A673 (cell line): ENCODE results near the gene ZNF584.

Experiments
- EZH2 ChIP-seq: fragments of 200-600 bp; sonication (generic); IDR thresholded peaks from 2 replicates; pipeline ENCODE4 v1.6.1; 2017; ENCODE audit warnings: borderline replicate concordance, low read depth, mild to moderate bottlenecking, mixed read lengths, antibody characterized with exemption, low read length; ENCODE audit not compliant: poor library complexity, severe bottlenecking
- TF ChIP-seq, protein P1 (sequence below): fragments of 300-800, 200-600 bp; sonication (generic); conservative IDR thresholded peaks from 2 replicates; pipeline ENCODE4 v1.5.1; 2017; ENCODE audit warnings: low read depth, mild to moderate bottlenecking, antibody characterized with exemption, low read length, moderate library complexity, mixed read lengths

DNA sequence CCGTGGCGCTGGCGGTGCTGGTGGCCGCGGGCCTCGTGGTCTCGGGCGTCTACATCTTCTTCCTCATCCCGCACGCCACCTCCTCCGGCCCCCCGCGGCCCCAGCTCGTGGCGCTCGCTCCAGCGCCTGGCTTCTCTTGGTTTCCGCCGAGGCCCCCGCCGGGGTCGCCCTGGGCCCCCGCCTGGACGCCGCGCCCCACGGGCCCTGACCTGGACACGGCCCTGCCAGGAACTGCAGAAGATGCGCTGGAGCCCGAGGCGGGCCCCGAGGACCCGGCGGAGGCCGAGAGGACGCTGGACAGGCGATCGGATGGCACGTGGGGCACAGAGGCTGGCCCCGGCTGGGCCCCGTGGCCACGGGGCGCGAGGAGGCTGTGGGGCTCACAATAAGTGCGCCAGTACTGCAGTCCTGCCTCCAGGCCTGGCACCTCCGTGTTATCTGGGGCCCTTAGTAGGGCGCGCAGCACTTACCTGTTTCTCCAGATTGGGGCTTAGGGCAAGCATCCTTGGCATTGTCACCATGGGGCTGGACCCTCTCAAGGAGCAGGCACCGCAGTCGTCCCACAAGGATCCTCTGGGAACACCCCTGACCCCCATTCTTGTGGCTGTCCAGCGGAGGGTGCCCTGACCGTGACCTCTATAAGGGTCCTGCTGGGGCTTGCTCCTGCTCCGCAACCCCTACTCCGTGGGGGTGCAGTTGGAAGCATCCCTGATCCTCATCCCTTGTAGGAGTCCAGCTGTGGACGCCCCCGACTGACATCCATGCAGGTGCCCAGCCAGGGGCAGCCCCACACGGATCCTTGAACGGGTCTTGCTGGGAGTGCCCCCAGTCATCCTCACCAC is 11.5 kb upstream of the ZNF584 start:
- TF ChIP-seq, protein P1, sequence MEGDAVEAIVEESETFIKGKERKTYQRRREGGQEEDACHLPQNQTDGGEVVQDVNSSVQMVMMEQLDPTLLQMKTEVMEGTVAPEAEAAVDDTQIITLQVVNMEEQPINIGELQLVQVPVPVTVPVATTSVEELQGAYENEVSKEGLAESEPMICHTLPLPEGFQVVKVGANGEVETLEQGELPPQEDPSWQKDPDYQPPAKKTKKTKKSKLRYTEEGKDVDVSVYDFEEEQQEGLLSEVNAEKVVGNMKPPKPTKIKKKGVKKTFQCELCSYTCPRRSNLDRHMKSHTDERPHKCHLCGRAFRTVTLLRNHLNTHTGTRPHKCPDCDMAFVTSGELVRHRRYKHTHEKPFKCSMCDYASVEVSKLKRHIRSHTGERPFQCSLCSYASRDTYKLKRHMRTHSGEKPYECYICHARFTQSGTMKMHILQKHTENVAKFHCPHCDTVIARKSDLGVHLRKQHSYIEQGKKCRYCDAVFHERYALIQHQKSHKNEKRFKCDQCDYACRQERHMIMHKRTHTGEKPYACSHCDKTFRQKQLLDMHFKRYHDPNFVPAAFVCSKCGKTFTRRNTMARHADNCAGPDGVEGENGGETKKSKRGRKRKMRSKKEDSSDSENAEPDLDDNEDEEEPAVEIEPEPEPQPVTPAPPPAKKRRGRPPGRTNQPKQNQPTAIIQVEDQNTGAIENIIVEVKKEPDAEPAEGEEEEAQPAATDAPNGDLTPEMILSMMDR = no peak
- TF ChIP-seq EZH2 = no peak
